Activated CD4-positive, alpha-beta T cell treated with anti-CD3 and anti-CD28 coated beads for 36 hours (primary cell): Measurements from ENCODE around the gene CYP4B1. TPM values are rescaled to one million over a fixed set of nuclear protein-coding genes. Genes with fewer than 3 reads are reported as not detected.
A peak's percentile ranks its signal among the peaks of the same experiment; 100 is the strongest.
"Not testable (repeated sequence)": the region's sequence is repeated elsewhere in the genome, so short reads cannot be mapped to it uniquely, and the experiment has no call there.

Experiments
- ATAC-seq: fragments of 200-7000 bp; cut with Tn5 transposase; one replicate; pipeline ENCODE4 v1.10.0; 2021; ENCODE audit warnings: mild to moderate bottlenecking, moderate library complexity
- CTCF ChIA-PET: fragments of 350-600 bp; sonication (Branson Sonifier 250); formaldehyde crosslinking; loops from one replicate; lab custom pipeline; 2021; ENCODE audit warnings: antibody characterized with exemption; lab: Charles Lee
- POLR2A ChIA-PET: fragments of 350-600 bp; sonication (Branson Sonifier 250); formaldehyde crosslinking; loops from one replicate; lab custom pipeline; 2021; ENCODE audit warnings: antibody characterized with exemption, inconsistent platforms; lab: Charles Lee
- DNase-seq: peaks from one replicate; pipeline ENCODE4 v3.0.0-alpha.2; 2020
- H3K27ac Mint-ChIP-seq: one replicate; pipeline ENCODE4 v1.8.0; 2021; ENCODE audit warnings: mixed read lengths
- H3K27me3 Mint-ChIP-seq: one replicate; pipeline ENCODE4 v1.8.0; 2021; ENCODE audit warnings: mixed read lengths
- H3K36me3 Mint-ChIP-seq: one replicate; pipeline ENCODE4 v1.8.0; 2021; ENCODE audit warnings: low read depth, mixed read lengths
- H3K4me1 Mint-ChIP-seq: one replicate; pipeline ENCODE4 v1.8.0; 2021; ENCODE audit warnings: mixed read lengths
- H3K4me3 Mint-ChIP-seq: one replicate; pipeline ENCODE4 v1.8.0; 2021; ENCODE audit warnings: mild to moderate bottlenecking, moderate library complexity, mixed read lengths
- H3K9me3 Mint-ChIP-seq: one replicate; pipeline ENCODE4 v1.8.0; 2021; ENCODE audit warnings: low read depth, mixed read lengths
- intact Hi-C, 2 experiments: fragments of 100-400 bp; cut with DNase I in 1 of 2; cut with micrococcal nuclease in 1 of 2; formaldehyde crosslinking; loops; one replicate each; pipeline versions ENCODE4 v1.14.2 to v1.15.1; 2022 to 2024; cut with DNase I, micrococcal nuclease
- total RNA-seq, 2 experiments: library from RNA; stranded (reverse); gene quantifications; one replicate each; pipeline ENCODE4 v1.2.3, GENCODE V29; 2021

CYP4B1 gene
- total RNA-seq, 2 experiments from 2014 or later, result not detected

DNA sequence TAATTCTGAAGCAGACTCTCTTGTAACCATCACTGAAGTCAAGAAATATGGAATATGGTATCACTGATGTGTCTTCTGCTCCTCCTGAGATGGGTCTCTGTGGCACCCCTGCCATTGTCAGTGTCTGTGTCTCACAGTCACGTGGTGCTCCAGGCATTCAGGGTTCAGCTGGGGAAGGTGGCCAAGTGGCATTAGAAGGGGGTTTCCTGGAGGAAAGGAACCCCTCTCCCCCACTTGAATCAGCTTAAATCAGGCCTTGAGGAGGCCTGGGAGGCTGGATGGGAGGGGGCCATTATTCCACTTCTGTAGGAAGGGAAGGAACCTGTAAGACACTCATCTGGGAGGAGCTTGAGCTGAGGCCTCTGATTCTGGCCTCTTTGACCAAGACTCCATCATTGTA, 20.5 kb downstream of the CYP4B1 start:
- ATAC-seq (no peak), DNase-seq (no peak)
- Mint-ChIP-seq H3K4me1 (no peaks in the 10 kb centered on the region), H3K27me3 (peaks cover 5% of the 10 kb centered on the region), H3K4me3 (no peak overlapping the region), H3K27ac (no peak overlapping the region), H3K9me3 (no peaks in the 10 kb centered on the region), H3K36me3 (no peaks in the 10 kb centered on the region)
- ChIA-PET POLR2A (no interaction called here), CTCF (no interaction called here)
- intact Hi-C loops, result no loop called here

DNA sequence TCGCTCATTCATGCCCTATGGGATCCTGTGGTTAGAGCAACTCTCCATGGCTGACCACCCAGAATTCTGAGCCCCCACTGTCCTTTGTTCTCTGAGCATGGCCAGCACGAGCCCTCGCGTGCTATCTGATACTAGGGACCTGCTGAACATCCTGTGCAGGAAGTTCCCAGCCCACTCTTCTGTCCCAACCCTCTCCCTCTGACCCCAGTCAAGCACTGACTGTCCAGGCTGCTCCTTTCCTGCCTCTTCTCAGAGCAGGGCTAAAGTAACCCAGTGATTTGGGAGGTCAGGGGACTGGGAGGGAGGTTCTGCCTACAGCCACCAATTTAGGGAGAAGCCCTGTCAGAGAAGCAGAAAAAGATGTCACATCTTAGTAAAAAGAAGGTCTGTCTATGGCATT, 21.2 kb downstream of the CYP4B1 start:
- H3K4me1 Mint-ChIP-seq, result no peaks in the 10 kb centered on the region
- H3K36me3 Mint-ChIP-seq, result no peaks in the 10 kb centered on the region
- intact Hi-C loops, result no loop called here
- peaks cover 5% of the 10 kb centered on the region for H3K27me3 Mint-ChIP-seq
- ATAC-seq (no peak), DNase-seq (no peak)
- ChIA-PET CTCF (interaction anchor here (0.7 kb wide), 1 partner anchor 241 kb away, joined by 3 read pairs; no protein-coding TSS in a partner anchor), POLR2A (no interaction called here)
- H3K4me3 Mint-ChIP-seq, result no peak overlapping the region
- no peak overlapping the region for H3K27ac Mint-ChIP-seq
- H3K9me3 Mint-ChIP-seq, result no peaks in the 10 kb centered on the region

- Mint-ChIP-seq H3K4me1 (no peaks in the 10 kb centered on the region), H3K9me3 (no peaks in the 10 kb centered on the region), H3K4me3 (no peak overlapping the region), H3K36me3 (no peaks in the 10 kb centered on the region), H3K27ac (no peak overlapping the region), H3K27me3 (peaks cover 5% of the 10 kb centered on the region)
- ATAC-seq (no peak), DNase-seq (no peak)
- CTCF ChIA-PET, result interaction anchor here (0.7 kb wide), 1 partner anchor 240 kb away, joined by 3 read pairs; no protein-coding TSS in a partner anchor
- POLR2A ChIA-PET, result no interaction called here
- intact Hi-C loops, result no loop called here
These were observed 21.8 kb downstream of the CYP4B1 start for GRCh38 chr1:46820560-46821060.

GRCh38 chr1:46822248-46822826, 23.5 kb downstream of the CYP4B1 start:
- DNase-seq (no peak), ATAC-seq (no peak)
- intact Hi-C loops, result no loop called here
- Mint-ChIP-seq H3K27me3 (peaks cover 8% of the 10 kb centered on the region), H3K9me3 (no peaks in the 10 kb centered on the region), H3K36me3 (no peaks in the 10 kb centered on the region), H3K27ac (no peak overlapping the region), H3K4me1 (no peaks in the 10 kb centered on the region), H3K4me3 (no peak overlapping the region)
- POLR2A ChIA-PET, result no interaction called here
- CTCF ChIA-PET, result interaction anchor here (0.7 kb wide), 1 partner anchor 32 kb away, joined by 3 read pairs; no protein-coding TSS in a partner anchor

GRCh38 chr1:46823151-46823550, 24.3 kb downstream of the CYP4B1 start:
- POLR2A ChIA-PET, result no interaction called here
- H3K9me3 Mint-ChIP-seq, result no peaks in the 10 kb centered on the region

DNA sequence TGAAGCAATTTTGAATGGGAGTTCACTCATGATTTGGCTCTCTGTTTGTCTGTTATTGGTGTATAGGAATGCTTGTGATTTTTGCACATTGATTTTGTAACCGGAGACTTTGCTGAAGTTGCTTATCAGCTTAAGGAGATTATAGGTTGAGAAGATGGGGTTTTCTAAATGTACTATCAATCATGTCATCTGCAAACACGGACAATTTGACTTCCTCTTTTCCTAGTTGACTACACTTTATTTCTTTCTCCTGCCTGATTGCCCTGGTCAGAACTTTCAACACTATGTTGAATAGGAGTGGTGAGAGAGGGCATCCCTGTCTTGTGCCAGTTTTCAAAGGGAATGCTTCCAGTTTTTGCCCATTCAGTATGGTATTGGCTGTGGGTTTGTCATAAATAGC, 28.0 kb downstream of the CYP4B1 start:
- ATAC-seq, H3K4me3 Mint-ChIP-seq, H3K9me3 Mint-ChIP-seq, CTCF ChIA-PET, POLR2A ChIA-PET, H3K27ac Mint-ChIP-seq, intact Hi-C loops, DNase-seq, H3K36me3 Mint-ChIP-seq, H3K4me1 Mint-ChIP-seq: not testable (repeated sequence)
- H3K27me3 Mint-ChIP-seq, result peaks cover 16% of the 10 kb centered on the region

More at GRCh38 chr1:46823151-46823550, 24.3 kb downstream of the CYP4B1 start:
- CTCF ChIA-PET, result interaction anchor here (0.6 to 0.7 kb wide), 3 partner anchors 32 to 1152 kb away, joined by 3 read pairs; no protein-coding TSS in a partner anchor
- no peak for DNase-seq
- H3K4me1 Mint-ChIP-seq, result no peaks in the 10 kb centered on the region
- no peak for ATAC-seq
- H3K4me3 Mint-ChIP-seq, result no peak overlapping the region
- no peak overlapping the region for H3K27ac Mint-ChIP-seq
- intact Hi-C loops, result no loop called here
- no peaks in the 10 kb centered on the region for H3K36me3 Mint-ChIP-seq
- peaks cover 10% of the 10 kb centered on the region for H3K27me3 Mint-ChIP-seq

GRCh38 chr1:46830665-46831322, 31.9 kb downstream of the CYP4B1 start:
- DNase-seq (no peak), ATAC-seq (no peak)
- Mint-ChIP-seq H3K9me3 (no peaks in the 10 kb centered on the region), H3K27me3 (peaks cover 18% of the 10 kb centered on the region), H3K27ac (no peak overlapping the region), H3K4me1 (no peaks in the 10 kb centered on the region), H3K4me3 (no peak overlapping the region), H3K36me3 (no peaks in the 10 kb centered on the region)
- ChIA-PET POLR2A (interaction anchor here (0.6 kb wide), 1 partner anchor 687 kb away, joined by 4 read pairs; no protein-coding TSS in a partner anchor), CTCF (interaction anchor here (0.6 kb wide), 1 partner anchor 13 kb away, joined by 3 read pairs; no protein-coding TSS in a partner anchor)
- intact Hi-C loops, result no loop called here

DNA sequence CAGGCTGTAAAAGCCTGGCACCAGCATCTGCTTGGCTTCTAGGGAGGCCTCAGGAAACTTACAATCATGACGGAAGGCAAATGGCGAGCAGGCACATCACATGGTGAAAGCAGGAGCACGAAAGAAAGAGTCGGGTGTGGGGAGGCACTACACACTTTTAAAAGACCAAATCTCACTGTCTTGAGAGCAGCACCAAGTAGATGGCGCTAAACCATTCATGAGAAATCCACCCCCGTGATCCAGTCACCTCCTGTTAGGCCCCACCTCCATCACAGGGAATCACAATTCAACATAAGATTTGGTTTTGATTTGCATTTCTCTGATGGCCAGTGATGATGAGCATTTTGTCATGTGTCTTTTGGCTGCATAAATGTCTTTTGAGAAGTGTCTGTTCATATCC, 36.6 kb downstream of the CYP4B1 start:
- intact Hi-C loops, POLR2A ChIA-PET, H3K4me1 Mint-ChIP-seq, DNase-seq, H3K9me3 Mint-ChIP-seq, H3K4me3 Mint-ChIP-seq, H3K27ac Mint-ChIP-seq, H3K36me3 Mint-ChIP-seq, CTCF ChIA-PET, ATAC-seq: not testable (repeated sequence)
- peaks cover 12% of the 10 kb centered on the region for H3K27me3 Mint-ChIP-seq

- H3K9me3 Mint-ChIP-seq, intact Hi-C loops, POLR2A ChIA-PET, H3K4me1 Mint-ChIP-seq, H3K4me3 Mint-ChIP-seq, H3K36me3 Mint-ChIP-seq, CTCF ChIA-PET, H3K27ac Mint-ChIP-seq, ATAC-seq, DNase-seq: not testable (repeated sequence)
- H3K27me3 Mint-ChIP-seq, result peaks cover 30% of the 10 kb centered on the region
These were observed 47.5 kb downstream of the CYP4B1 start for GRCh38 chr1:46846386-46846785.

DNA sequence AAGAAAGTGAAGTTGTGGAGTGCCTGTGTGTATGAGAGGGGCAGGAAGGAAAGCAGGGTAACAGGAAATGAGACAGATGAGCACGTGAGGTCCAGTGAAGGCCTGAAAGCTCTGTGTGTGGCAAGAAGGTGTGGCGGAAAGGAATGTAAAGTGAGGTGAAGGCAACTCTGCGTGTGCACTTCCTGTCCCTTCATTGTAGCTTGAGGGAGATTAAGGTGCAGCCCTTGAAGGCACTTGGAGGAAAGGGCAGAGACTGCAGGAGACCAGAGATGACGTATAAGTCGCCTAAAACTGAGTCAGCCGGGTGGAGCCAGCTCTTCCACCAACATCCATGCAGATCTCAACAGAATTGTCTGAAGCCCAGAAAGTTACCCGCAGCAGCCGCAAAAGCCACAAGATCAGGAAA, 58.8 kb downstream of the CYP4B1 start:
- peaks cover 20% of the 10 kb centered on the region for H3K27me3 Mint-ChIP-seq
- DNase-seq (peak; percentile 10), ATAC-seq (peak; percentile 44)
- H3K9me3 Mint-ChIP-seq, H3K36me3 Mint-ChIP-seq, POLR2A ChIA-PET, H3K4me1 Mint-ChIP-seq, intact Hi-C loops, H3K4me3 Mint-ChIP-seq, H3K27ac Mint-ChIP-seq: not testable (repeated sequence)
- CTCF ChIA-PET, result interaction anchor here (0.9 kb wide), 1 partner anchor 311 kb away, joined by 3 read pairs; no protein-coding TSS in a partner anchor

DNA sequence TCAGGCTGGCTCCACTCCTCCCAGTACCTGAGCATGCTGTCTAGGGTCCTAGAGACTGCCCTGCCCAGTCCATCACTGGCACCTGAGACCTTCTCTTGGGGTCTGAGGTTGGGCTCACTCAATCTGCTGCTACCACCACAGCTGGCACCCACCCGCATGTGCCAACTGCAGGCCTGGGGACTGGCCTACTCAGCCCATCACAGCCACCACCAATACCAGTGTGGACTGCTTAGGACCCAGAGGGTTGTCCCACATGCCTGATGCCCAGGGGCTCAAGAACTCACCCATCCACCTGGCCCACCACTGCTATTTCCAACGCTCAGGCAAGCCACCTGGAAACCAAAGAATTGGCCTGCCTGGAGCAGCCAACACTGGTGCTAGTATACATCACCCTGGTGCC, 63.5 kb downstream of the CYP4B1 start:
- Mint-ChIP-seq H3K36me3 (no peaks in the 10 kb centered on the region), H3K27ac (no peak overlapping the region), H3K4me3 (no peak overlapping the region), H3K9me3 (peaks cover 5% of the 10 kb centered on the region), H3K27me3 (peaks cover 20% of the 10 kb centered on the region), H3K4me1 (peaks cover 3% of the 10 kb centered on the region)
- CTCF ChIA-PET, result no interaction called here
- DNase-seq (no peak), ATAC-seq (no peak)
- POLR2A ChIA-PET, result no interaction called here
- intact Hi-C loops, result loop anchor here in 1 of 2 experiments (10.0 kb wide), 1 partner anchor 232 kb away; no protein-coding TSS in a partner anchor
